Hepatocyte (in vitro differentiated cells): ENCODE results near the gene PLCB4. TPM values are rescaled to one million over a fixed set of nuclear protein-coding genes. Genes with fewer than 3 reads are reported as not detected.

Source experiments
- DNase-seq: peaks from one replicate; pipeline ENCODE4 v3.0.0-alpha.2; 2016; ENCODE audit warnings: low spot score
- H2AFZ ChIP-seq: fragments of 200-600 bp; sonication (generic); 2 replicates; pipeline ENCODE4 v1.6.0; 2016; ENCODE audit warnings: antibody characterized with exemption, mild to moderate bottlenecking
- H3K27ac ChIP-seq: fragments of 200-600 bp; sonication (generic); 2 replicates; pipeline ENCODE4 v1.5.1; 2016; ENCODE audit warnings: mild to moderate bottlenecking
- H3K27me3 ChIP-seq: fragments of 200-600 bp; sonication (generic); 2 replicates; pipeline ENCODE4 v1.6.1; 2016
- H3K36me3 ChIP-seq: fragments of 200-600 bp; sonication (generic); replicated peaks from 2 replicates; pipeline ENCODE4 v1.5.1; 2016; ENCODE audit warnings: low read depth; ENCODE audit not compliant: insufficient read depth
- H3K4me1 ChIP-seq: fragments of 200-600 bp; sonication (generic); 2 replicates; pipeline ENCODE4 v1.5.1; 2016; ENCODE audit warnings: mild to moderate bottlenecking, moderate library complexity; ENCODE audit not compliant: insufficient read depth
- H3K4me2 ChIP-seq: fragments of 200-600 bp; sonication (generic); 2 replicates; pipeline ENCODE4 v1.6.0; 2016
- H3K4me3 ChIP-seq: fragments of 200-600 bp; sonication (generic); 2 replicates; pipeline ENCODE4 v1.5.1; 2016; ENCODE audit warnings: mild to moderate bottlenecking
- H3K79me2 ChIP-seq: fragments of 200-600 bp; sonication (generic); 2 replicates; pipeline ENCODE4 v1.6.0; 2017; ENCODE audit warnings: mild to moderate bottlenecking
- H3K9me2 ChIP-seq: fragments of 200-600 bp; sonication (generic); replicated peaks from 2 replicates; pipeline ENCODE4 v1.6.0; 2017; ENCODE audit warnings: mild to moderate bottlenecking; ENCODE audit not compliant: insufficient read depth
- H3K9me3 ChIP-seq: fragments of 200-600 bp; sonication (generic); 2 replicates; pipeline ENCODE4 v1.5.1; 2016; ENCODE audit warnings: low read depth, mild to moderate bottlenecking
- H4K20me1 ChIP-seq: fragments of 200-600 bp; sonication (generic); 2 replicates; pipeline ENCODE4 v1.6.0; 2016; ENCODE audit warnings: mild to moderate bottlenecking; ENCODE audit not compliant: insufficient read depth, poor library complexity, severe bottlenecking
- EZH2 ChIP-seq: fragments of 200-600 bp; sonication (generic); IDR thresholded peaks from 2 replicates; pipeline ENCODE4 v1.6.1; 2016; ENCODE audit warnings: antibody characterized with exemption, mild to moderate bottlenecking, borderline replicate concordance
- EZH2phosphoT487 ChIP-seq: fragments of 200-600 bp; sonication (generic); IDR thresholded peaks from one replicate; pipeline ENCODE4 v1.6.1; 2018; ENCODE audit warnings: antibody characterized with exemption, mild to moderate bottlenecking, low read depth, moderate library complexity; ENCODE audit not compliant: unreplicated experiment, severe bottlenecking
- WGBS: methylation state at CpG from one replicate; pipeline ENCODE4 v1.1.6; 2016; ENCODE audit warnings: low lambda C conversion rate; ENCODE audit errors: missing lambda C conversion rate; 5-methylcytosine and 5-hydroxymethylcytosine counted together
- polyA plus RNA-seq: library from polyadenylated mRNA; unstranded; fragments of >200 nt; fragmentation: Nextera tagmentation; extraction: Ambion mirVana; gene quantifications from 2 replicates; pipeline ENCODE4 v1.2.1, GENCODE V29; 2016
- total RNA-seq: library from RNA; depleted of rRNA; stranded (reverse); fragments of >200 nt; gene quantifications from 2 replicates; pipeline ENCODE4 v1.2.3, GENCODE V29; 2014
- TF ChIP-seq, protein P1 (sequence below): fragments of 200-600 bp; sonication (generic); IDR thresholded peaks from 2 replicates; pipeline ENCODE4 v1.5.1; 2016; ENCODE audit warnings: antibody characterized with exemption, mild to moderate bottlenecking; ENCODE audit not compliant: poor library complexity

PLCB4 gene
- total and polyA plus RNA-seq, 2 experiments from 2014 or later = 6.4 to 15.0 TPM

DNA sequence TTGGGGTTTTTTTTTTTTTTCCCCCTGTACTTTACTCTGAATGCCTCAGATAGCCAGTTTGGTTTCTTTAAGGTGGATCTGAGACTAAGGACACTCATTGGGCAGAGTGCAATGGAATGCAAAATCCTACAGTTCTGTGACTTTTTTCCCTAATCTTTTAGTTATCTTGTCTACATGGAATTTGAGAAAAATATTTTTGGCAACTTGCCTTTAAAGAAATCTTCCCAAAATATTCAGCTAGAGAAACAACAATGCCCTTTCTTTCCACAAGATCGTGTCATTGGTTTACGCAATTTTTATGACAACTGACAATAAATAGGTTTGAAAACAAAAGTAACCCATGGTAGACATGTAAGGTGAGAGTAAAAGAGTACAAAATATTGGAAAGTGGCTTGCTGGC lies 273.8 kb downstream of the PLCB4 start:
- H3K27me3 ChIP-seq = no peaks in the 10 kb centered on the region
- no peak overlapping the region for H3K4me2 ChIP-seq
- 91% methylated on average over 2 of the region's 2 CpGs for WGBS
- H3K79me2 ChIP-seq = no peaks in the 10 kb centered on the region
- TF ChIP-seq EZH2 = no peak
- no peak for TF ChIP-seq EZH2phosphoT487
- TF ChIP-seq, protein P1, sequence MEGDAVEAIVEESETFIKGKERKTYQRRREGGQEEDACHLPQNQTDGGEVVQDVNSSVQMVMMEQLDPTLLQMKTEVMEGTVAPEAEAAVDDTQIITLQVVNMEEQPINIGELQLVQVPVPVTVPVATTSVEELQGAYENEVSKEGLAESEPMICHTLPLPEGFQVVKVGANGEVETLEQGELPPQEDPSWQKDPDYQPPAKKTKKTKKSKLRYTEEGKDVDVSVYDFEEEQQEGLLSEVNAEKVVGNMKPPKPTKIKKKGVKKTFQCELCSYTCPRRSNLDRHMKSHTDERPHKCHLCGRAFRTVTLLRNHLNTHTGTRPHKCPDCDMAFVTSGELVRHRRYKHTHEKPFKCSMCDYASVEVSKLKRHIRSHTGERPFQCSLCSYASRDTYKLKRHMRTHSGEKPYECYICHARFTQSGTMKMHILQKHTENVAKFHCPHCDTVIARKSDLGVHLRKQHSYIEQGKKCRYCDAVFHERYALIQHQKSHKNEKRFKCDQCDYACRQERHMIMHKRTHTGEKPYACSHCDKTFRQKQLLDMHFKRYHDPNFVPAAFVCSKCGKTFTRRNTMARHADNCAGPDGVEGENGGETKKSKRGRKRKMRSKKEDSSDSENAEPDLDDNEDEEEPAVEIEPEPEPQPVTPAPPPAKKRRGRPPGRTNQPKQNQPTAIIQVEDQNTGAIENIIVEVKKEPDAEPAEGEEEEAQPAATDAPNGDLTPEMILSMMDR = no peak
- H2AFZ ChIP-seq = no peak overlapping the region
- H3K9me3 ChIP-seq = no peaks in the 10 kb centered on the region
- no peaks in the 10 kb centered on the region for H3K9me2 ChIP-seq
- H3K36me3 ChIP-seq = no peaks in the 10 kb centered on the region
- H3K4me1 ChIP-seq = peaks cover 5% of the 10 kb centered on the region
- no peak overlapping the region for H3K4me3 ChIP-seq
- no peaks in the 10 kb centered on the region for H4K20me1 ChIP-seq
- no peak for DNase-seq
- H3K27ac ChIP-seq = no peak overlapping the region

DNA sequence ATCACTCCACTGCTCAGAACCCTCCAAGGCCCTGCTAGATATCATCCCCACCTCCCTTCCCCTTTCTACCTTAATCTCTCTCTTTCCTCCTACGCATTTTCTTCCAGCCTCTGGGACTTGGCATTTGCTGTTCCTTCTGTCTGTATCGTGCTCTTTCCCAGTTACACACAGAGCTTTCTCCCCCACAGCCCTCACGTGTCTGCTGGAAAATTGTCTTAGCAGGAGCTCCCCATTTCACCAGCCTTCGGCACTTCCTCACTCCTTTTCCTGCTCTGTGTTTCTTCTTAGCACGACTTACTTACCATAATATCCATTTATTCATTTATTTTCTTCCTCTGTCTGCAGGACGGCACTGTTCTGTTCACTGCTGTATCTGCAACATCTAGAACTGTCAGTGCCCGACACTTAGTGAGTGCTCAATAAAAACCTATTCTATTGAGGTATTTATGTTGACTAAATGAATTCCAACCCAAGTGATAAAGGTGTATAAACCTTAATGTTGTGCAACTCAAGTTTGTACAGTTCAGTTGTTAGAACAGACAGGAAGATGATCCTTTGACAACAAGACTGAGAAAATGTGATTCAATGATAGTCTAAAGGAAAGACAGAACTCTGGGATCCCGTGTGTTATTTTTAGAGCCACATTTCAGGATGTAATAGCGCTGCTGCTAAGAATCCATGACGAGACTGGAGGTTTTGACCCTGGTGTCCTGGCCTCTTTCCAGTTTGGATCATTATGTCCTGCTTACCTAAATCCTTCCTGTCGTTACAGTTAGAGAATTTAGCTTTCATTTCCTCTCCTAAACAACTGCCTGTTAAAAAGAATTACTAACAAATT lies 275.4 kb downstream of the PLCB4 start:
- Histone ChIP-seq H3K9me3 (no peaks in the 10 kb centered on the region), H3K4me2 (peak overlapping the region; percentile 7), H3K4me3 (no peak overlapping the region), H3K4me1 (peaks cover 13% of the 10 kb centered on the region), H2AFZ (no peak overlapping the region), H3K27me3 (no peaks in the 10 kb centered on the region), H4K20me1 (no peaks in the 10 kb centered on the region), H3K27ac (peak overlapping the region; percentile 9), H3K79me2 (no peaks in the 10 kb centered on the region), H3K9me2 (no peaks in the 10 kb centered on the region), H3K36me3 (no peaks in the 10 kb centered on the region)
- TF ChIP-seq EZH2phosphoT487 (no peak), EZH2 (no peak)
- TF ChIP-seq, protein P1 = no peak
- DNase-seq = no peak
- WGBS = 66% methylated on average over 11 of the region's 11 CpGs

DNA sequence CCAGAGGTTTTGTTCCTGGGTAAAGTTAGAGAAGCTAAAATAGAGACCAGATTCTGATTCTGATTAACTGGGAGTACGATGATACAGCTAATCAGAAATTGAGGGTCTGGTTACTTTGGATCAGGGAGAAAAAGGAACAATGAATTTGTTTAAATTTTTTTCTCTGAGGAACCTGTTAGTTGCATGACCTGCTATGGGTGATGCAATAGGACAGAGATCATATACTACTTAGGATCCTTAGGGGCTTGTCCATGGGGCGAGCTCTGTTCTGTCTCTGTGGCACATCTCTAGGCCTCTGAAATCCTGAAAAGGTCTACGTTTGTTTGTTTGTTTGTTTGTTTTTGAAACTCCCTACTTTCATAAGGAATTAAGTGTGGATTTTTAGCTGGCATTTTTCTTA lies 279.4 kb downstream of the PLCB4 start:
- Histone ChIP-seq H2AFZ (no peak overlapping the region), H3K9me2 (no peaks in the 10 kb centered on the region), H3K36me3 (no peaks in the 10 kb centered on the region), H3K9me3 (no peaks in the 10 kb centered on the region), H3K27ac (no peak overlapping the region), H3K27me3 (no peaks in the 10 kb centered on the region), H3K4me2 (no peak overlapping the region), H4K20me1 (no peaks in the 10 kb centered on the region), H3K79me2 (no peaks in the 10 kb centered on the region), H3K4me3 (no peak overlapping the region), H3K4me1 (peaks cover 13% of the 10 kb centered on the region)
- DNase-seq = no peak
- TF ChIP-seq EZH2 (no peak), EZH2phosphoT487 (no peak)
- TF ChIP-seq, protein P1 = no peak
- WGBS = 81% methylated on average over 3 of the region's 3 CpGs
